PC-9 (cell line): ENCODE results near the gene P2RY12. TPM values are rescaled to one million over a fixed set of nuclear protein-coding genes. Genes with fewer than 3 reads are reported as not detected.

ENCODE experiments used
- Bru-seq: library from RNA; stranded (reverse); fragments of 400-500 nt; gene quantifications from one replicate; lab custom pipeline; 2021; lab: Mats Ljungman, UMichigan
- BruChase-seq, 2 experiments: library from RNA; stranded (reverse); fragments of 400-500 nt; gene quantifications; one replicate each; lab custom pipeline; 2021; lab: Mats Ljungman, UMichigan
- BruUV-seq: library from RNA; stranded (reverse); fragments of 400-500 nt; replicated peaks from 2 replicates; lab custom pipeline; 2021; lab: Mats Ljungman, UMichigan
- CTCF ChIA-PET: fragments of 300-600 bp; sonication (Branson Sonifier 250); formaldehyde crosslinking; loops from one replicate; lab custom pipeline; 2022; ENCODE audit warnings: antibody characterized with exemption; lab: Charles Lee
- POLR2A ChIA-PET: fragments of 300-600 bp; sonication (Branson Sonifier 250); formaldehyde crosslinking; loops from one replicate; lab custom pipeline; 2022; ENCODE audit warnings: antibody characterized with exemption; ENCODE audit not compliant: unreplicated experiment; lab: Charles Lee
- DNase-seq, 2 experiments: peaks; one replicate each; pipeline versions ENCODE4 v3.0.0 to v3.0.0-alpha.2; 2015 to 2022; ENCODE audit warnings: mixed read lengths in 1 of 2
- H2AFZ ChIP-seq: fragments of 200-600 bp; sonication (generic); 2 replicates; pipeline ENCODE4 v1.8.1; 2017; ENCODE audit warnings: antibody characterized with exemption
- H3F3A ChIP-seq: fragments of 200-600 bp; sonication (generic); 2 replicates; pipeline ENCODE4 v1.8.1; 2017; ENCODE audit warnings: antibody characterized with exemption, mild to moderate bottlenecking, low read depth; ENCODE audit not compliant: insufficient read depth
- H3K27ac ChIP-seq: fragments of 200-600 bp; sonication (generic); 2 replicates; pipeline ENCODE4 v1.6.1; 2016; ENCODE audit warnings: mixed run types
- H3K27me3 ChIP-seq: fragments of 200-600 bp; sonication (generic); 2 replicates; pipeline ENCODE4 v1.6.1; 2016; ENCODE audit warnings: low read depth, mixed run types; ENCODE audit not compliant: insufficient read depth
- H3K36me3 ChIP-seq: fragments of 200-600 bp; sonication (generic); 2 replicates; pipeline ENCODE4 v1.6.1; 2016; ENCODE audit warnings: low read depth, mixed run types
- H3K4me1 ChIP-seq: fragments of 200-600 bp; sonication (generic); replicated peaks from 2 replicates; pipeline ENCODE4 v1.6.1; 2016; ENCODE audit warnings: mixed run types; ENCODE audit not compliant: insufficient read depth
- H3K4me2 ChIP-seq: fragments of 200-600 bp; sonication (generic); 2 replicates; pipeline ENCODE4 v1.6.1; 2017; ENCODE audit warnings: mixed run types
- H3K4me3 ChIP-seq: fragments of 200-600 bp; sonication (generic); 2 replicates; pipeline ENCODE4 v1.6.1; 2016; ENCODE audit warnings: mixed run types
- H3K79me2 ChIP-seq: fragments of 200-600 bp; sonication (generic); 2 replicates; pipeline ENCODE4 v1.6.1; 2017; ENCODE audit warnings: low read depth, mixed run types
- H3K9me2 ChIP-seq: fragments of 200-600 bp; sonication (generic); 2 replicates; pipeline ENCODE4 v1.8.1; 2017; ENCODE audit warnings: mild to moderate bottlenecking; ENCODE audit not compliant: insufficient read depth
- H3K9me3 ChIP-seq: fragments of 200-600 bp; sonication (generic); 2 replicates; pipeline ENCODE4 v1.8.1; 2016; ENCODE audit warnings: low read depth; ENCODE audit not compliant: insufficient read depth
- H4K20me1 ChIP-seq: fragments of 200-600 bp; sonication (generic); 2 replicates; pipeline ENCODE4 v1.8.1; 2017; ENCODE audit not compliant: insufficient read depth
- CTCF ChIP-seq: fragments of 200-600 bp; sonication (generic); conservative IDR thresholded peaks from 2 replicates; pipeline ENCODE4 v1.6.1; 2017; ENCODE audit warnings: mixed run types, antibody characterized with exemption, mild to moderate bottlenecking, moderate library complexity
- EZH2 ChIP-seq: fragments of 200-600 bp; sonication (generic); IDR thresholded peaks from 2 replicates; pipeline ENCODE4 v1.8.0; 2017; ENCODE audit warnings: antibody characterized with exemption, low read depth
- intact Hi-C: fragments of 100-400 bp; cut with micrococcal nuclease; formaldehyde crosslinking; loops from one replicate; pipeline ENCODE4 v1.10.0; 2022; ENCODE audit not compliant: unreplicated experiment
- long read RNA-seq: library from polyadenylated mRNA; stranded (forward); transcript quantifications from one replicate; pipeline ENCODE4 v2.0.0, GENCODE V29; 2022
- total RNA-seq: library from RNA; stranded (reverse); gene quantifications from 2 replicates; pipeline ENCODE4 v1.2.3, GENCODE V29; 2021

The P2RY12 gene
- total RNA-seq = not detected in 2 replicates
- not detected for Bru-seq, nascent RNA
- BruChase-seq, experiment 1, labeled RNA remaining after a 2-hour chase = not detected
- BruChase-seq, experiment 2, labeled RNA remaining after a 6-hour chase = not detected
- long read RNA-seq = 0 reads

- intact Hi-C loops = no loop called here
- DNase-seq = no peak
Observed at GRCh38 chr3:151384741-151385174, at the start of gene P2RY12. P2RY12 (minus strand) TSS chr3:151384753; CDS start chr3:151338845, 45,908 bp downstream.

GRCh38 chr3:151432616-151433372, 48.2 kb upstream of the P2RY12 start:
- POLR2A ChIA-PET = no interaction called here
- intact Hi-C loops = no loop called here

More at GRCh38 chr3:151384741-151385174, at the start of gene P2RY12:
- H3K4me3 ChIP-seq = no peak within 1 kb of the TSS
- TF ChIP-seq CTCF (no peak), EZH2 (no peak)
- H3F3A ChIP-seq = no peaks in the 10 kb centered on the region
- no peaks in the 10 kb centered on the region for H3K9me3 ChIP-seq
- no peaks in the 10 kb centered on the region for H3K4me1 ChIP-seq
- H2AFZ ChIP-seq = no peak within 1 kb of the TSS
- no peaks in the 10 kb centered on the region for H3K79me2 ChIP-seq
- H3K27me3 ChIP-seq = no peaks in the 10 kb centered on the region
- no peak within 1 kb of the TSS for H3K4me2 ChIP-seq
- no peaks in the 10 kb centered on the region for H3K36me3 ChIP-seq
- no peak within 1 kb of the TSS for H3K27ac ChIP-seq
- CTCF ChIA-PET = no interaction called here
- no peaks in the 10 kb centered on the region for H3K9me2 ChIP-seq
- BruUV-seq = no TSS peak
- no peaks in the 10 kb centered on the region for H4K20me1 ChIP-seq
- POLR2A ChIA-PET = no interaction called here

More at GRCh38 chr3:151432616-151433372, 48.2 kb upstream of the P2RY12 start:
- no peak for TF ChIP-seq CTCF
- TF ChIP-seq EZH2 = no peak
- CTCF ChIA-PET = no interaction called here
- no peaks in the 10 kb centered on the region for H4K20me1 ChIP-seq
- DNase-seq = no peak
- H3K27ac ChIP-seq = no peak overlapping the region
- H3K4me3 ChIP-seq = no peak overlapping the region
- H2AFZ ChIP-seq = no peak overlapping the region
- no peaks in the 10 kb centered on the region for H3K9me3 ChIP-seq
- 0 out of 2 replicates have a peak, but pooled peaks cover 6% of the 10 kb centered on the region for H3F3A ChIP-seq
- H3K36me3 ChIP-seq = no peaks in the 10 kb centered on the region
- H3K9me2 ChIP-seq = peaks cover 3% of the 10 kb centered on the region; the same call in 1 of the 2 replicates
- no TSS peak for BruUV-seq
- no peak overlapping the region for H3K4me2 ChIP-seq
- H3K79me2 ChIP-seq = no peaks in the 10 kb centered on the region
- H3K4me1 ChIP-seq = peaks cover 10% of the 10 kb centered on the region; the same call in 1 of the 2 replicates
- no peaks in the 10 kb centered on the region for H3K27me3 ChIP-seq
